Measurements from ENCODE around the gene HECTD2.
"Not testable (repeated sequence)": the region's sequence is repeated elsewhere in the genome, so short reads cannot be mapped to it uniquely, and the experiment has no call there.

Gene HECTD2

GRCh38 chr10:91415816-91416215 is 5.7 kb downstream of the HECTD2 start:
- no peak for DNase-seq

DNA sequence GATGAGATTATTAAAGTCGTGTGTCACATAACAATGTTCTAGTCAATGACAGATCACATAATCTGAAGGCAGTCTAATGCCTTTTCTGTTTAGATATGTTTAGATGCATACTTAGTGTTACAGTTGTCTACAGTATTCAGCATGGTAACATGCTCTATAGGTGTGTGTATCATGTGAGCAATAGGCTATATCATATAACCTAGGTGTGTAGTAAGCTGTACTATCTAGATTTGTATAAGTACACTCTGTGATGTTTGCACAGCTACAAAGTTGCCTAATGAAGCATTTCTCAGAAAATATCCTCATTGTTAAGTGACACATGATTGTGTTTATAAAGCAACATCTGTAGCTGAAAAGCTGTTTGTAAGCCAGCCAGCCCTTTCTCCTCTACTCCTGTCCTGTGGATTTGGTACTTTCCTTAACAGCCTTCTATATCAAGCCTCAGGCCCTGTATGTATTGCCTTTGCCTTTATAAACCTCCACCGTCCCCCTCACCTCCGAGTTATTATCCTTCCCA is 6.3 kb downstream of the HECTD2 start:
- no peak for DNase-seq

DNA sequence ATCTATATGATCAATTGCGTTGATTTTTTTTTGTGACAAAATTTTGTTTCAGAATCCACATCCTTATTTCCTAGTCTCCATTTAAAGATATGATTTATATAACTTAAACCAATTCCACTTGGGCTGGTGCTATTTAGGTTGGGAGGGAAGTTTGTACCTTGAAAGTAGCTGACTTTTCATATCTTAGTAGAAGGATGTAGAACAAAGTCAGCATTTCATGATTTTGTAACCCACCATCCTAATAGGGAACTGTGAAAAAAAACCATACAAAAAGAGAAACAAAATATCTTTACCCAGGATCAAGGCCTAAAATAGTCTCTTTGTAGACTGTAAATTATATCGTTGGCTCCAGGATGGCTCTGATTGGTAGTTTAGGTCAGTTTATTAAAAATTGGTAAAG is 8.3 kb downstream of the HECTD2 start:
- no peak for DNase-seq

DNA sequence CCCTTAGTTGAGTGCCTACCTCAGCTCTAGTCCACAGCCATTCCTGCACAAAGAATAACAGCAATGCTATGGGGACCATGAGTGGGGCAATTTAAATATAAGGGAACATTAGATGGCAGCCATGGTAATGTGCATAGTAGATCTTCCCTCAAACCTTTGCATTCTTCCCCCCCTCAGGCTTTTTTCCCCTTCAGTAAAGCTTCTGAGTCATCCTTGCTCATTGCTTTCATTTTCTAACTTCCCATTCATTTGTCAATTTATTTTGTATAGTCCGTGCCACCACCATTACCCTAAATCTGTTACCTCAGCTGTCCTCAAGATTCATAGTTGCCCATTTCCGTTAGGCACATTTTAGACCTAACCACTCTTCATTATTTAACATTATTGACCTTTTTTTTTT is 10.7 kb downstream of the HECTD2 start:
- DNase-seq = no peak

DNA sequence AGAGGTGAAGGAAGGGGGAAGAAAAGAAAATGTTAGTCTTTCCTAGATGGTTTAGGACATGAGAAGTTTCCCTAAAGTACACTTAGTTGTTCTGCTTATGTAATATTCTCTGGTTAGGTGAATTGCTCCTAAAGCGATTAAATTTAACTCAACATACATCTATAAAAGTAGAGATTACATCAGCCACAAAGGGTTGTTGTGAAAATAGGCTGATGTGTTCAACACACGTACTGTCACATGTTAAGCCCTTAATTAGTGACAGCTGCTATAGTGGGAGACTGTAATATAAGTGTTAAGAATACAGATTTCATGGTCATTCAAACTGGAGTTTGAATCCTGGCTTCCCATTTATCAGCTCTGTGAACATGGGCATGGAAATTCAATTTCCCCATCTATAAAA is 12.8 kb downstream of the HECTD2 start:
- DNase-seq = no peak

DNA sequence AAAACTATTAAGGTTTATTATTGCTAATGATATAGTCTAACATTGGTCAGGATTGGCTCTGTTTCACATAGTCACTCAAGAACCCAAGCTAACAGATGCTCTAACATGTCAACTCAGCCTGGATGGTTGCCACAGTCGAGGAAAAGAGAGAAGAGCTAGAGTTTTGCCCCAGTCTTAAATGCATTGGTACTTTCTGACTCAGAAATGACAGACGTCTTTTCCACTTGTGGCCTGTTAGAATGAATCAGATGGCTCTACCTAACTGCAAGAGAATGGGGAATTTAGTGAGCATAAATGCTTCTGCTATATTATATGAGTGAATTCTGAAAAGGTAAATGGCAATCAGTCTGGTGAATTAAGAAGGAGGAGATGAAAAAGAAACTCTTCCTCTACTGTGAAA is 13.9 kb downstream of the HECTD2 start:
- DNase-seq = no peak

GRCh38 chr10:91432175-91432574 is 22.0 kb downstream of the HECTD2 start:
- DNase-seq = no peak

DNA sequence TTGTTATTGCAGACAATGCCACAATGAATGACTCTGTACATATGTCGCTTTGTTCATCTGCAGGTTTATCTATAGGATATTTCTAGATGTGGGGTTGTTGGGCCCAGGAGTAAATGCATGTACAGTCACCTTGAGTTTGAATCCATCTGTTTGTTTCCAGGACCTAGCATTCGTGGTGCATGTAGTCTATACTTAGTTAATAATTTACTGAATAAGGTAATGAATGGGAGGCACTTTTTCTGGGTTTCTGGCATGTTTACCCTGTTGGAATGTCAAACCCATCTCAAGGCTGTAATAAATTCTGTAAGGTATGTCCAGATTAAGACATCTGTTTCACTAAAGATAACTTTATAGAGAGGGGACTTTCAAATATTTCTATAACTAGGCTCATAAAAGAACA is 23.5 kb downstream of the HECTD2 start:
- no peak for DNase-seq

- no peak for DNase-seq
Measured at GRCh38 chr10:91434041-91434440, 23.9 kb downstream of the HECTD2 start.

DNA sequence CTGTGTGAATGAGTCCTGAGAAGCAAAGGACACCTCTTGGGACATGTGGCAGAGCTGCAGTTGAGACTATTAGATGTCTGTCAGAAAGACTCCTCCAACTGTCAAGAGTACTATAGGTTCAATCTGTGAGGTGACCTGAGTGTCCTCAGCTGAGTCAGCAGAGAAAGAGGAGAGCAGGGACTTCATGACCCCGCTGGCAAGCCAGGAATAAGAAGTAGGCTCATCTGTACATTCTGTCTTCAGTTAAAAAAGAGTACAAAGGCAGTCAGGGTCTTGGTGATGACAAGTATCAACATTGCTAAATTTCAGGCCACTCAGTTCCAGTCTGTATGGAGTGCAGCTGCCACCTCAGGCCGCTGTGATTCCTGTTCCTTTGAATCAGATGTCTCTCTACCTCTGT is 25.1 kb downstream of the HECTD2 start:
- no peak for DNase-seq

- not testable (repeated sequence) for DNase-seq
Measured at GRCh38 chr10:91438228-91438627, 28.1 kb downstream of the HECTD2 start.

GRCh38 chr10:91444211-91445182 is 34.4 kb downstream of the HECTD2 start:
- DNase-seq = no peak

DNA sequence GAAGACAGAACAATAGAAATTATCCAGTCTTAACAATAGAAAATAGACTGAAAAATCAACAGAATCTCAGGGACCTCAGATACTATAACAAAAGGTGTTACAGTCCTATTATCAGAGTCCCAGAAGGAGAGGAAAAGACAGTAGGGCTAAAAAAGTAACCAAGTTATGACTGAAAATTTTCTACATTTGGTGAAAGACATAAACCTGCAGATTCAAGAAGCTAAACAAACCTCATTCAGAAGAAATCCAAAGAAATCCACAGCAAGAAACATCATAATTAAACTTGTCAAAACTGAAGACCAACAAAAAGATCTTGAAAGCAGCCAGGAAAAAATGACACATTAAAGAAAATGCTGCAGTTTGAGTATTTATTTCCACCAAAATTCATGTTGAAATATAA is 41.9 kb downstream of the HECTD2 start:
- DNase-seq = no peak

DNA sequence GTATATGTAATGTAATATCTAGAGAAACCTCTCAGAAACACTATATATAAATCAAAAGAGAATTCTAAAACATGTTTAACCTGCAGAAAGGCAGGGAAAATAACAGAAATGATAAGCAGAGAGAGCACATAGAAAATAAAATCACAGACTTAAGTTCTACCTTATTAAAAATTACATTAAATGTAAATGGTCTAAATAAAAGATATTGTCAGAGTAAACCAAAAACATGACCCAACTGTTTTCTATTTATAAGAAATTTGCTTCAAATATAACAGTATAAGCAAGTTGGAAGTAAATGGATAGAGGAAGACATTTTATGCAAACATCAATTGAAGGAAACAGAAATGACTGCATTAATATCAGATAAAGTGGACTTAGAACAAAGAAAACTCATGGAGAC is 43.4 kb downstream of the HECTD2 start:
- no peak for DNase-seq

DNA sequence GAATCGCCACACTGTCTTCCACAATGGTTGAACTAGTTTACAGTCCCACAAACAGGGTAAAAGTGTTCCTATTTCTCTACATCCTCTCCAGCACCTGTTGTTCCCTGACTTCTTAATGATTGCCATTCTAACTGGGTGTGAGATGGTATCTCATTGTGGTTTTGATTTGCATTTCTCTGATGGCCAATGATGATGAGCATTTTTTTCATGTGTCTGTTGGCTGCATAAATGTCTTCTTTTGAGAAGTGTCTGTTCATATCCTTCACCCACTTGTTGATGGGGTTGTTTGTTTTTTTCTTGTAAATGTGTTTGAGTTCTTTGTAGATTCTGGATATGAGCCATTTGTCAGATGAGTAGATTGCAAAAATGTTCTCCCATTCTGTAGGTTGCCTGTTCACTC is 45.0 kb downstream of the HECTD2 start:
- DNase-seq = not testable (repeated sequence)

GRCh38 chr10:91460681-91461080 is 50.5 kb downstream of the HECTD2 start:
- DNase-seq = no peak

DNA sequence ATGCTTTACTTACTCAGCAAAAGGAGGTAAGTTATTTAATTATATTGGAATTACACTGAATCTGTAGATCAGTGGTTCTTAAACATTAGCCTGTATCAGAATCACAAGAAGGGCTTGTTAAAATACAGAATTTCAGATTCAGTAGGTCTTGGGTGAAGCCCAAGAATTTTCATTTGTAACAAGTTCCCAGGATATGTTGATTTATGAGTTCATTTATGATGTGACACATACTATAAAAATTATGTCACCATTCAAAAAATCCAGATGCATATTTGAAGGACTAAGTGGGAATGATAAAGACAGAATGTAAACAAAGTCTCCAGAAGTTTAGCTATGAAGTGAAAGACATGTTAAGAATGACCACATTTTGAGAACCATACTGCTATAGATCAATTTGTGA is 52.3 kb downstream of the HECTD2 start:
- no peak for DNase-seq

GRCh38 chr10:91464500-91464899 is 54.4 kb downstream of the HECTD2 start:
- DNase-seq = no peak

DNA sequence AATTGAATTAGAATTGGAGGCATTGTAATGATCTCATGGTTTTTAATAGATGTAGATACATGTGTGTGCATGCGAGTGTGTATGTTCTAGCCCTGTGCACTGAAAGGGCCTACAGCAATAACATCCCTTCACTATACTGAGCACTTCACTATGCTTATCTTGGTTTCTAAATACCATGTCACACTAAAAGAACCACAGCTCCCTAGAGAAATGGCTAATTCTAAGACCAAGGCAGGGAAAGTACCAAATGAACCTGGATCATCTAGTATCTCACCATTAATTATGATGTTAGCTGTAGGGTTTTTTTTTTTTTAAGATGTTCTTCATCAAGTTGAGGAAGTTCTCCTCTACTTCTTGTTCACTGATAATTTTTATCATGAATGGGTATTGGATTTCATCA is 55.1 kb downstream of the HECTD2 start:
- no peak for DNase-seq

DNA sequence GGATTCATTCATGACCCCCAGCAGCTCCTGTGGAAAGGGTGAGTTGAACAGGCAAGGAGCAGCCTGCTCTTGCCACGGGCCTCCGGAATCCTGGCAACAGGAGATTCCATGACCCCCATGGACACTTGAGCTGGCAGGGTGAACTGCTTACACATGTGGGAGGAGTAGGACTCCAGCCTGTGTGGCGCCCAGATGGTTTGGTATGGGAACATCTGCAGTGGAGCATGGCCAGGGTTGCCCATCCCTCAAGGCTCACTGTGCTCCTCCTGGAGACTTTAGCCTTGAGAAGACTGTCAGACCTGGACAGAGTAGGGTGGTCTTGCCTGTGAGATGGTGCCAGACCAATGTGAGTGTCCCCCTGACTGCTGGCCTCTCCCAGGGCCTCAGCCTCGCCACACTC is 57.0 kb downstream of the HECTD2 start:
- DNase-seq = no peak

GRCh38 chr10:91471602-91472001 is 61.5 kb downstream of the HECTD2 start:
- DNase-seq = no peak

- DNase-seq = no peak
Measured at GRCh38 chr10:91472911-91473310, 62.8 kb downstream of the HECTD2 start.

- no peak for DNase-seq
Measured at GRCh38 chr10:91474009-91474408, 63.9 kb downstream of the HECTD2 start.

DNA sequence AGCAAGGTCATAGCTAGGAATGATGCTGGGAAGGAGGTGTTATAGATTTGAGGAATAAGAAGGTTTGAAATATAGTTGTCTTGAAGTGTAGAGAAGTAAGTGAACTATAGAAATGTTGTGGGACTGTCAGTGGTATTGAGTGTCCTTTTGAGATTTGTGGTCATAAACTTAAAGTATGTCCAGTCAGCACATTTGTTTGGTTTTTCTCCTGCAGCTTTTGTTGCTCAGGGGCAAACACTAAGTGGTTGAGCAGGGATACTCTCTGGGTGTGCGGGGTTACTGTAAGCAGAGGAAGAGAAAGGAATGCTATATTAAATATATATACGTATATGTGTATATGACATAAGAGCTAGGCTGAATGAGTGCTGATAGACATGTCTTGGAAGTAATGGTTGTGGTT is 67.1 kb downstream of the HECTD2 start:
- DNase-seq = no peak

DNA sequence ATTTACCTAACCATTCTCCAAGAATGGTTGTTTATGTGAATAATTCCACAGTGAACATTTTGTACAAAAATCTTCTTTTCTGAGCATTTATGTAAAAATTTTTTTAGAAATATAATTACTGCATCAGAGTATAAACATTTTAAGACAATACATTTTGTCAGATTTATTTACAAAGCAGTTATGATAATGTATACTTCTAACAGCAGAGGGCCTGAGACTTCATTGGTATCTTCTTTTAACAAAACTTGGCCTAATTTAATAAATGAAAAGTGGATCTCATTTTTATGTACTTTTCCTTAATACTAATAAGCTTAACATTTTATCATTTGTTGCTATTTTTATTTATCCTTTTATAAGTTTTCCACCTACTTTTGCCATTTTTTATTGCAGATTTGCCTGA is 69.4 kb downstream of the HECTD2 start:
- DNase-seq = no peak

Measured in NCI-H510A treated with DMSO at 0.1 percent for 48 hours (cell line).